HEK293 (cell line): Measurements from ENCODE around the gene LAMTOR5.
"Not testable (repeated sequence)": the region's sequence is repeated elsewhere in the genome, so short reads cannot be mapped to it uniquely, and the experiment has no call there.

Experiments used
- CTCF ChIA-PET: fragments of 350-600 bp; formaldehyde crosslinking; extraction: SDS; loops from one replicate; lab custom pipeline; 2021; ENCODE audit warnings: antibody characterized with exemption; lab: Yijun Ruan, JAX
- POLR2A ChIA-PET: fragments of 300-600 bp; formaldehyde crosslinking; extraction: SDS; loops from one replicate; lab custom pipeline; 2020; ENCODE audit warnings: antibody characterized with exemption, inconsistent platforms; lab: Yijun Ruan, JAX
- H3K27ac ChIP-seq: fragments of 200-500 bp; sonication (Bioruptor generic); 2 replicates; pipeline ENCODE4 v1.5.1; 2014; ENCODE audit warnings: low read depth, low read length, control low read depth, inconsistent platforms; ENCODE audit errors: extremely low read depth
- H3K36me3 ChIP-seq, 2 experiments: fragments of 200-500 bp in 1 of 2; sonication (Bioruptor generic) in 1 of 2; 1 replicate in 1 of 2; 2 replicates in 1 of 2; pipeline ENCODE4 v1.5.1; 2014 to 2017; ENCODE audit warnings: inconsistent platforms in 2 of 2, low read length in 2 of 2; ENCODE audit not compliant: control insufficient read depth in 2 of 2, insufficient read depth in 1 of 2
- H3K4me1 ChIP-seq: fragments of 200-500 bp; sonication (Bioruptor generic); 2 replicates; pipeline ENCODE4 v1.5.1; 2014; ENCODE audit warnings: mild to moderate bottlenecking, low read length, inconsistent platforms; ENCODE audit not compliant: control insufficient read depth, insufficient read depth
- H3K4me3 ChIP-seq: 2 replicates; pipeline ENCODE4 v1.5.1; 2011; ENCODE audit warnings: low read depth, mild to moderate bottlenecking, control low read depth, low read length, moderate library complexity
- H3K9me3 ChIP-seq: fragments of 200-500 bp; sonication (Bioruptor generic); 2 replicates; pipeline ENCODE4 v1.5.1; 2014; ENCODE audit warnings: low read depth, low read length, inconsistent platforms; ENCODE audit not compliant: control insufficient read depth, insufficient read depth
- BCL11A ChIP-seq: fragments of 450-650 bp; formaldehyde crosslinking; IDR thresholded peaks from 2 replicates; pipeline ENCODE4 v1.5.1; 2016; ENCODE audit warnings: low read depth, missing biosample characterization, missing genetic modification characterization
- EGR2 ChIP-seq: fragments of 450-650 bp; formaldehyde crosslinking; IDR thresholded peaks from 2 replicates; pipeline ENCODE4 v1.5.1; 2016; ENCODE audit warnings: low read depth, missing biosample characterization, missing genetic modification characterization
- GLI4 ChIP-seq: fragments of 450-650 bp; formaldehyde crosslinking; IDR thresholded peaks from 2 replicates; pipeline ENCODE4 v1.5.1; 2016; ENCODE audit warnings: missing biosample characterization, missing genetic modification characterization
- HOXA7 ChIP-seq: sonication (generic); formaldehyde crosslinking; IDR thresholded peaks from 2 replicates; pipeline ENCODE4 v1.8.1; 2022; ENCODE audit warnings: missing genetic modification reagents, borderline replicate concordance
- HOXC10 ChIP-seq: sonication (generic); formaldehyde crosslinking; IDR thresholded peaks from 2 replicates; pipeline ENCODE4 v1.8.1; 2023; ENCODE audit warnings: mild to moderate bottlenecking, missing genetic modification reagents
- KLF8 ChIP-seq: fragments of 450-650 bp; formaldehyde crosslinking; IDR thresholded peaks from 2 replicates; pipeline ENCODE4 v1.5.1; 2016; ENCODE audit warnings: missing biosample characterization, missing genetic modification characterization
- MZF1 ChIP-seq: fragments of 450-650 bp; formaldehyde crosslinking; IDR thresholded peaks from 2 replicates; pipeline ENCODE4 v1.5.1; 2017; ENCODE audit warnings: missing biosample characterization, missing genetic modification characterization, borderline replicate concordance
- OVOL3 ChIP-seq: fragments of 450-650 bp; formaldehyde crosslinking; IDR thresholded peaks from 2 replicates; pipeline ENCODE4 v1.5.1; 2016; ENCODE audit warnings: missing biosample characterization, missing genetic modification characterization
- SCRT2 ChIP-seq: fragments of 450-650 bp; formaldehyde crosslinking; IDR thresholded peaks from 2 replicates; pipeline ENCODE4 v1.5.1; 2016; ENCODE audit warnings: missing biosample characterization, missing genetic modification characterization
- ZFHX2 ChIP-seq: fragments of 450-650 bp; formaldehyde crosslinking; conservative IDR thresholded peaks from 2 replicates; pipeline ENCODE4 v1.5.1; 2016; ENCODE audit warnings: missing biosample characterization, missing genetic modification characterization
- ZNF121 ChIP-seq: fragments of 450-650 bp; formaldehyde crosslinking; IDR thresholded peaks from 2 replicates; pipeline ENCODE4 v1.5.1; 2016; ENCODE audit warnings: missing biosample characterization, missing genetic modification characterization
- ZNF202 ChIP-seq: fragments of 450-650 bp; formaldehyde crosslinking; IDR thresholded peaks from 2 replicates; pipeline ENCODE4 v1.5.1; 2016; ENCODE audit warnings: missing biosample characterization, missing genetic modification characterization, borderline replicate concordance
- ZNF23 ChIP-seq: fragments of 450-650 bp; formaldehyde crosslinking; IDR thresholded peaks from 2 replicates; pipeline ENCODE4 v1.5.1; 2016; ENCODE audit warnings: missing biosample characterization, missing genetic modification characterization, borderline replicate concordance
- ZNF248 ChIP-seq: fragments of 450-650 bp; formaldehyde crosslinking; IDR thresholded peaks from 2 replicates; pipeline ENCODE4 v1.5.1; 2017; ENCODE audit warnings: missing biosample characterization, missing genetic modification characterization
- ZNF341 ChIP-seq: fragments of 450-650 bp; formaldehyde crosslinking; IDR thresholded peaks from 2 replicates; pipeline ENCODE4; 2016; ENCODE audit warnings: low read depth, missing biosample characterization, missing genetic modification characterization
- ZNF529 ChIP-seq: fragments of 450-650 bp; formaldehyde crosslinking; IDR thresholded peaks from 2 replicates; pipeline ENCODE4 v1.5.1; 2017; ENCODE audit warnings: missing genetic modification characterization, missing biosample characterization; ENCODE audit not compliant: insufficient replicate concordance
- ZNF548 ChIP-seq: fragments of 450-650 bp; formaldehyde crosslinking; IDR thresholded peaks from 2 replicates; pipeline ENCODE4 v1.5.1; 2016; ENCODE audit warnings: missing biosample characterization, missing genetic modification characterization
- ZNF561 ChIP-seq: fragments of 450-650 bp; IDR thresholded peaks from 2 replicates; pipeline ENCODE4 v1.5.1; 2018; ENCODE audit warnings: missing biosample characterization, missing genetic modification characterization, borderline replicate concordance
- ZNF785 ChIP-seq: fragments of 450-650 bp; formaldehyde crosslinking; IDR thresholded peaks from 2 replicates; pipeline ENCODE4 v1.5.1; 2016; ENCODE audit warnings: missing biosample characterization, missing genetic modification characterization
- TF ChIP-seq, protein P1 (sequence below): fragments of 450-650 bp; formaldehyde crosslinking; IDR thresholded peaks from 2 replicates; pipeline ENCODE4 v1.5.1; 2016; ENCODE audit warnings: missing biosample characterization, missing genetic modification characterization

The LAMTOR5 gene

DNA sequence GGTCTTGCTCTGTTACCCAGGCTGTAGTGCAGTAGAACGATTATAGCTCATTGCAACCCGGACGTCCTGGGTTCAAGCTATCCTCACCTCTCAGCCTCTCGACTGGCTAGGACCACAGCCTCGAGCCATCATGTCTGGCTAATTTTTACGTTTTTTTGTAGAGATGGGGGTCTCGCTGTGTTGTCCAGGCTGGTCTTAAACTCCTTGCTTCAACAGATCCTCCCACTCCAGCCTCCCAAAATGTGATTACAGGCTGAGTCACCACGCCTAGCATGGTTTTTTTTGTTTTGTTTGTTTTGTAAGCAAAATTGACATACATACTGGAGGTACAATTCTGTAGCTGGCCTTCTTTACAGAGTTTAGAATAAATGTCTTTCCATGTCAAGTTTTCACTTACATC, 994 bp upstream of the LAMTOR5 start:
- H3K27ac ChIP-seq, result no peak overlapping the region
- CTCF ChIA-PET, result interaction anchor here (0.5 to 11.5 kb wide), 15 partner anchors 13 to 331 kb away, joined by 3 to 305 read pairs (median 6); partner anchors contain the start of genes PROK1 and RBM15
- no peaks in the 10 kb centered on the region for H3K4me1 ChIP-seq
- H3K4me3 ChIP-seq, result peak overlapping the region; percentile 9; the same call in 1 of the 2 replicates
- TF ChIP-seq ZFHX2 (0 out of 2 replicates have a peak, but pooled peaks have one; percentile 16), BCL11A (tag by site-specific recombination) (no peak), OVOL3 (tag by site-specific recombination) (no peak), ZNF548 (tag by site-specific recombination) (no peak), ZNF561 (tag by site-specific recombination) (no peak), ZNF248 (tag by site-specific recombination) (no peak), ZNF23 (no peak), KLF8 (tag by site-specific recombination) (no peak), ZNF121 (peak; percentile 77), MZF1 (no peak), GLI4 (tag by site-specific recombination) (no peak)
- TF ChIP-seq, protein P1, sequence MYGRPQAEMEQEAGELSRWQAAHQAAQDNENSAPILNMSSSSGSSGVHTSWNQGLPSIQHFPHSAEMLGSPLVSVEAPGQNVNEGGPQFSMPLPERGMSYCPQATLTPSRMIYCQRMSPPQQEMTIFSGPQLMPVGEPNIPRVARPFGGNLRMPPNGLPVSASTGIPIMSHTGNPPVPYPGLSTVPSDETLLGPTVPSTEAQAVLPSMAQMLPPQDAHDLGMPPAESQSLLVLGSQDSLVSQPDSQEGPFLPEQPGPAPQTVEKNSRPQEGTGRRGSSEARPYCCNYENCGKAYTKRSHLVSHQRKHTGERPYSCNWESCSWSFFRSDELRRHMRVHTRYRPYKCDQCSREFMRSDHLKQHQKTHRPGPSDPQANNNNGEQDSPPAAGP (tag by site-specific recombination), result no peak
- TF ChIP-seq, all 188 proteins: peak for 2
- Histone ChIP-seq H3K9me3 (no peaks in the 10 kb centered on the region), H3K36me3 (peaks cover 8 to 26% of the 10 kb centered on the region in 2 experiments)
- POLR2A ChIA-PET, result interaction anchor here (0.6 to 1.2 kb wide), 3 partner anchors 17 to 70 kb away, joined by 3 to 7 read pairs (median 3); partner anchors contain the start of genes RBM15 and SLC16A4

DNA sequence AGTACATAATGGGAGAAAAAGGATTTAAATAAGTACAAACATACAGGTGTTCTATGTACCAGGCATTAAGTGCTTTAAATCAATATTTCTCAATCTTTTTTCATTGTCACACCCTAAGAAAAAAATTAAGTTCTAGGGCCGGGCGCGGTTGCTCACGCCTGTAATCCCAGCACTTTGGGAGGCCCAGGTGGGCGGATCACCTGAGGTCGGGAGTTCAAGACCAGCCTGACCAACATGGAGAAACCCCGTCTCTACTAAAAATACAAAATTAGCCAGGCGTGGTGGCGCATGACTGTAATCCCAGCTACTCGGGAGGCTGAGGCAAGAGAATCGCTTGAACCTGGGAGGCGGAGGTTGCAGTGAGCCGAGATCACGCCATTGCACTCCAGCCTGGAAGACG, 1.1 kb downstream of the LAMTOR5 start:
- H3K27ac ChIP-seq, result not testable (repeated sequence)
- peak; percentile 11; the same call in 1 of the 2 replicates for TF ChIP-seq ZFHX2
- TF ChIP-seq EGR2 (tag by site-specific recombination), result peak; percentile 33; the same call in 1 of the 2 replicates
- TF ChIP-seq, all 188 proteins: peak for 2; not testable (repeated sequence) for 186
- H3K4me1 ChIP-seq, H3K9me3 ChIP-seq, POLR2A ChIA-PET: not testable (repeated sequence)
- Histone ChIP-seq H3K4me3 (peak overlapping the region; percentile 98), H3K36me3 (peaks cover 22 to 46% of the 10 kb centered on the region in 2 experiments)
- CTCF ChIA-PET, result interaction anchor here (1.2 to 3.7 kb wide), 3 partner anchors 53 to 199 kb away, joined by 3 to 9 read pairs (median 3); no protein-coding TSS in a partner anchor

DNA sequence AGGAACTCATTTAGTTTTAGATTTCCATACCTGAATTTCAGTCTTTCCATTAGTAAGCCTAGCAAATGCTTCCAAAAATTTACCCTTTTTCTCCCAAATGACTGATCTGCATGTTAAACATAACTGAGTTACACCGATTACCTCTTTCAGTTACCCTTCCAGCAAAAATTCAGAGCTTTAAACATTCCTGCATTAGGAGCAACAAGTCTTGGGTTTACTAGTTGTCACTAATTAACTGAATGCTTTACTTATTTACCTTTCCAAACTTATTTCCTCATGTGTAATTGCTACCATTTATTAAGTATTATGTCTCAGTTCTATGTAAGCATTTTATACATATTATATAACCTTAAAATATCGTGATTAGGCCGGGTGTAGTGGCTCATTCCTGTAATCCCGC, 3.1 kb downstream of the LAMTOR5 start:
- CTCF ChIA-PET, result interaction anchor here (0.6 to 3.7 kb wide), 2 partner anchors 17 to 197 kb away, joined by 3 to 9 read pairs; no protein-coding TSS in a partner anchor
- Histone ChIP-seq H3K9me3 (no peaks in the 10 kb centered on the region), H3K4me1 (no peaks in the 10 kb centered on the region)
- no peak for TF ChIP-seq ZNF202 (tag by site-specific recombination)
- no peak for TF ChIP-seq ZNF341 (tag by site-specific recombination)
- TF ChIP-seq SCRT2 (tag by site-specific recombination), result peak; percentile 37; the same call in 1 of the 2 replicates
- TF ChIP-seq ZNF121, result no peak
- no peak for TF ChIP-seq HOXC10
- no peak for TF ChIP-seq ZNF529 (tag by site-specific recombination)
- no peak for TF ChIP-seq ZNF785 (tag by site-specific recombination)
- no peak for TF ChIP-seq HOXA7 (CRISPR knock-in tag)
- TF ChIP-seq, all 188 proteins: peak for 1
- Histone ChIP-seq H3K36me3 (peaks cover 38 to 65% of the 10 kb centered on the region in 2 experiments), H3K27ac (no peak overlapping the region), H3K4me3 (no peak overlapping the region)
- POLR2A ChIA-PET, result no interaction called here
